BLaER1 (cell line): ENCODE results near the gene SLC6A11.

Experiments used
- H3K27ac ChIP-seq: shearing (Covaris generic); formaldehyde crosslinking; 2 replicates; pipeline ENCODE4 v1.8.1; 2022
- H3K27me3 ChIP-seq: shearing (Covaris generic); formaldehyde crosslinking; 2 replicates; pipeline ENCODE4 v1.8.1; 2022
- H3K36me3 ChIP-seq: shearing (Covaris generic); formaldehyde crosslinking; 2 replicates; pipeline ENCODE4 v1.8.1; 2022
- H3K4me1 ChIP-seq: shearing (Covaris generic); formaldehyde crosslinking; 2 replicates; pipeline ENCODE4 v1.8.1; 2022
- H3K4me2 ChIP-seq: shearing (Covaris generic); formaldehyde crosslinking; 2 replicates; pipeline ENCODE4 v1.8.1; 2022
- H3K4me3 ChIP-seq: shearing (Covaris generic); formaldehyde crosslinking; 2 replicates; pipeline ENCODE4 v1.8.1; 2022
- H3K9ac ChIP-seq: shearing (Covaris generic); formaldehyde crosslinking; 2 replicates; pipeline ENCODE4 v1.8.1; 2022
- H3K9me3 ChIP-seq: shearing (Covaris generic); formaldehyde crosslinking; 2 replicates; pipeline ENCODE4 v1.8.1; 2022
- H4K20me1 ChIP-seq: shearing (Covaris generic); formaldehyde crosslinking; 2 replicates; pipeline ENCODE4 v1.8.1; 2022
- Cebpa-rat ChIP-seq: shearing (Covaris generic); IDR thresholded peaks from 2 replicates; pipeline ENCODE4 v1.8.1; 2022

The SLC6A11 gene

DNA sequence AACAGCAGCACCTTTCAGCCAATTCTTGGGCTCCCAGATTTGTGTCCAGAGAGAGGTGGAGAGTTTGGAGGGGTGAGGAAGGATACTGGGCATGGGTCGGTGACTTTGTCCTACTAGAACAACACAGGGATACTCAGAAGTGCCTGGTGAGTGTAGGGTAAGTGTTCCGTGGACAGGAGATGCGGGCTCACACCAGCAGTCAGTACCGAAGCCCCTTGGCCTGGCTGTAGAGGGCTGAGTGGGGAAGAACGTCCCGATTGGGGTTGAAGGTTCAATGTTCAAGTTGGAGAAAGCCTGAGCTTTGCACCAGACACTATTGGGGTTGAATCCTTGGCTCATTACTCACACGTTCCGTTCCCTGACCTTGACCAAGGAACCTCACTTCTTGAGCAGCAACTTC, 40.8 kb upstream of the SLC6A11 start:
- TF ChIP-seq Cebpa-rat, result no peak
- Histone ChIP-seq H3K4me3 (no peak overlapping the region), H3K9ac (no peak overlapping the region), H3K4me2 (no peak overlapping the region), H3K27me3 (no peaks in the 10 kb centered on the region), H3K36me3 (no peaks in the 10 kb centered on the region), H3K4me1 (peaks cover 28% of the 10 kb centered on the region), H3K27ac (no peak overlapping the region), H4K20me1 (no peaks in the 10 kb centered on the region), H3K9me3 (no peaks in the 10 kb centered on the region)

DNA sequence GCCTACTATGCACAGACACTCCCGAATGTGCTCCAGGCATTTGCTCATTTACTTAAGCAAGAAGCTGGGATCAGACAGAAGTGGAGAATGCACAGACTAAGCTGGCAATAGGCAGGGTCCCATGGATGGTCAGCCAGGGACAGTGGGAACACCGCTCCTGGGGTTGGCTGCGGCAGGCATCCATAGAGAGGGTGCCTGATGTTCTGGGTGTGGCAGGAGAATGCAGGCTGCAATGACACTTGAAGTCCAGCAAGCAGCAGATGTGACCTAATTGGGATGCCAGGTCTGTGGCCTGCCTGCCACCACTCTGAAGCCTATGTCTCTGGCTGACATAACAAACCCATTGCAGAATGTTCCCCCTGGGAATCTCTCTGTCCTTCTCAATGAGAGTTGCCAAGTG, 40.2 kb upstream of the SLC6A11 start:
- Histone ChIP-seq H3K27ac (no peak overlapping the region), H3K27me3 (no peaks in the 10 kb centered on the region), H3K9me3 (no peaks in the 10 kb centered on the region), H3K4me2 (no peak overlapping the region), H3K9ac (no peak overlapping the region), H3K4me3 (no peak overlapping the region), H3K4me1 (peaks cover 23% of the 10 kb centered on the region), H3K36me3 (no peaks in the 10 kb centered on the region), H4K20me1 (no peaks in the 10 kb centered on the region)
- TF ChIP-seq Cebpa-rat, result no peak

DNA sequence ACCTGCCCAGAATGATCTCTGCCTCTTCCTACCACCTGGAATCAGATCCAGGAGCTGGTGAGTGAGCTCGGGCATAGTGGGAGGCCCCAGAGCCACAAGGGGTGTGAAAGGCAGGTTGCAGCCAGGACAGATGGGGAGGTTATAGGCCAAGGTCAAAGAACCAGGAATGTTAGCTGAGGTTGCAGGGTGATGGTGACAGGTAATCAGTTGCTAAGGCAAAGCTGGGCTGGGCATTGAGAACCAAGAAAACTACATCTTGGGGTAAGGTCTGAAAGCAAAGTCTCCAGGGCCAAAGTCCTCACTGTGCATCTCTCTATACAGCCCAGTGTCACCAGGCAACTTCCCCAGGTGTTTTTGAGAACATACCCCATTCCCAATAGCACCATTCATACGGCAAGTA, 38.4 kb upstream of the SLC6A11 start:
- TF ChIP-seq Cebpa-rat, result no peak
- Histone ChIP-seq H3K9ac (no peak overlapping the region), H3K27me3 (no peaks in the 10 kb centered on the region), H3K4me3 (no peak overlapping the region), H3K36me3 (no peaks in the 10 kb centered on the region), H3K27ac (no peak overlapping the region), H3K4me2 (no peak overlapping the region), H3K9me3 (no peaks in the 10 kb centered on the region), H3K4me1 (0 out of 2 replicates have a peak, but pooled peaks cover 7% of the 10 kb centered on the region), H4K20me1 (no peaks in the 10 kb centered on the region)

DNA sequence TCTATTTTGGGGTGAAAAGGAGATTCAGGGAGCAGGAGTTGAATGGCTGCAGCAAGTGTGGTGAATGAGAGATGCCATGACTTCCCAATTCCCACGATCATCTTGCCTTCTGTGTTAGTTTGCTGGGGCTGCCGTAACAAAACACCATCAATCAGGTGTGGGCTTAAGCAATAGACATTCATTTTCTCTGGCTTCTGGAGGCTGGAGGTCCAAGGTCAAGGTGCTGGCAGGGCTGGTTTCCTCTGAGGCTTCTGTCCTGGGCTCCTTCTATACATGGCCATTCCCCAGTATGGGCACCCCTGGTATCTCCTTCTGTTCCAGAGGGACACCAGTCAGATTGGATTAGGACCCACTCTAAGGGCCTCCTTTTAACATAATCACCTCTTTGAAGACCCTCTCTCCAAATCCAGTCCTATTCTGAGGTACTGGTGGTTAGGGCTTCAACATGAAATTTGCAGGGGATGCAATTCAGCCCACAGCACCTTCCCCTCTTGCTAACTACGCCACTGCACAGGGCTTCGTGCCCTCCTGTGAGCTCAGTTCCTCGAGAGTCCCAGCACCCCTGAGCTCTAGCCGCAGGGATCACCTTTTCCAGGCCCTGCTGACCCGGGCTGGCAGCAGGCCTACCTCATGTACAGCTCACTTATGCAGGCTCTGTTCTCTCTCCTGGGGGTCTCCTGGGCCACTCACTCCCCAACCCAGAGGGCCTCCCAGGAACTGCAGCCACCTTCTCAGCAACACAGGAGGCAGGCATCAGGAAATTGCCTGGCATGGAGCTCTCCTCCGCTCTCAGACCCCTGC, 37.3 kb upstream of the SLC6A11 start:
- Histone ChIP-seq H3K27me3 (no peaks in the 10 kb centered on the region), H3K4me2 (no peak overlapping the region), H3K4me1 (peaks cover 10% of the 10 kb centered on the region), H3K9ac (no peak overlapping the region), H3K4me3 (no peak overlapping the region), H4K20me1 (no peaks in the 10 kb centered on the region), H3K9me3 (no peaks in the 10 kb centered on the region), H3K27ac (no peak overlapping the region), H3K36me3 (no peaks in the 10 kb centered on the region)
- no peak for TF ChIP-seq Cebpa-rat

DNA sequence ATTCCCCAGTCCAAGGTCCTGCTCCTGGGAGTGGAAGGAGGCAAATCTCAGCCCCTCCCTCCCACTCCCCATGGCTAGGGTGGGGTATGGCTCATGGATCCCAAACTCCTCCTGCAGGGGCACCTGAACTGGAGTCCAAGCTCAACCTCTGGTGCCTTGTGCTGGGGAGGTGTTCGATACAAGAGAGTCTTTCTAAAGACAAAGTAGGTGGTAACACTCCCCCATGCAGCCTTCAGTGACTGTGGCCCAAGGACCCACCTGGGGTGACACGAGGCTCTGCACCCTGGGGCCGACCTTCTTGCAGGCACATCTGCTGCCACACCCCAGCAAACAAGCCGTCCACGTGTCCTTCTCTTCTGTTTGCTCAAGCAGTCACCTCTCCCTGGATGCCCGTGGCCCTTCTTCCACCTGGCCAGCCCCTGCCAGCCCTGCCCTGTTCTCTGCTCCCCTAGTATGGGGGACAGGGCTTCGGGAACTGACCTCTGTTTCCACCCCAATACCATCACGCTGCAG, 36.7 kb upstream of the SLC6A11 start:
- Histone ChIP-seq H3K27me3 (no peaks in the 10 kb centered on the region), H3K9me3 (no peaks in the 10 kb centered on the region), H3K4me2 (no peak overlapping the region), H3K4me3 (no peak overlapping the region), H3K9ac (no peak overlapping the region), H4K20me1 (no peaks in the 10 kb centered on the region), H3K36me3 (no peaks in the 10 kb centered on the region), H3K27ac (no peak overlapping the region), H3K4me1 (peaks cover 12% of the 10 kb centered on the region)
- TF ChIP-seq Cebpa-rat, result no peak

DNA sequence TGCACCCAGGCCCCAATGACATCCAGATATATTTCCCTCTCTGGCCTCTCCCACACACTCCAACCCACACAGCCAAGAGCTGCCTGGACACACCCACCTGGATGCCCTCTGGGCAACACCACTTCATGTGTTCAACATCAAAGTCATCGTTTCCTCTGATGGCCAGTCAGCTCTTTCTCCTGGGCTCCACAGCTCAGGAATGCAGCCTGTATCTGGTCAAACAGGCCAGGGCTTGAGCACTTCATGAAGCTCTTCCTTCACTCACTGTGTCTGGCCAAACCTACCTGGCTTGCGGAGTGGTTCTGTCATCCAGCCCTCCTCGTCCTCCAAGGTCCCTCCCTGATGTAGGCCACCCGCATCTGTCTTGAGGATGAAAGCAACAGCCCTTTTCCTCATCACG, 35.8 kb upstream of the SLC6A11 start:
- H3K4me3 ChIP-seq, result no peak overlapping the region
- H3K36me3 ChIP-seq, result no peaks in the 10 kb centered on the region
- no peak overlapping the region for H3K9ac ChIP-seq
- H3K27ac ChIP-seq, result no peak overlapping the region
- no peak overlapping the region for H3K4me2 ChIP-seq
- TF ChIP-seq Cebpa-rat, result no peak
- H4K20me1 ChIP-seq, result no peaks in the 10 kb centered on the region
- no peaks in the 10 kb centered on the region for H3K9me3 ChIP-seq
- no peaks in the 10 kb centered on the region for H3K27me3 ChIP-seq
- H3K4me1 ChIP-seq, result peaks cover 11% of the 10 kb centered on the region

DNA sequence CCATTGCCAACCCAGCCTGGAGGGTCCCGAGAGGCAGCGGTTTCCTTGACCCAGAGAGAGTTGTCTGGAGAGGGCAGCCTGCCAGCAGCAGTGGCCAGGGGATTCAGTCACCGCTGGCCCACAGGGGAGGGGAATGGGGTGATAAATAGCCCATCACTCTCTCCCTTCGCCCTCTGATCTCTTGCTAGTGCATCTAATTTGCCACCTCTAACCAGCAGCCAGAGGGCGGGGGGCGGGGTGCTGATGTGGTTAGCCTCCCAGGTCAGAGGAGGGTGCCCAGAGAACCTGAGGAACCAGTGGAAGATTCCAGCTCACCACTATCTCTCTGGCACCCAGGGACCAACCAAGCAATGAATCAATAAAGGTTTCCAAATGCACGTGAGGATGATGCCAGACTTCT, 35.1 kb upstream of the SLC6A11 start:
- Histone ChIP-seq H3K27me3 (no peaks in the 10 kb centered on the region), H3K36me3 (no peaks in the 10 kb centered on the region), H3K9me3 (no peaks in the 10 kb centered on the region), H3K4me3 (no peak overlapping the region), H4K20me1 (no peaks in the 10 kb centered on the region), H3K9ac (no peak overlapping the region), H3K27ac (no peak overlapping the region), H3K4me1 (peaks cover 11% of the 10 kb centered on the region), H3K4me2 (no peak overlapping the region)
- no peak for TF ChIP-seq Cebpa-rat

DNA sequence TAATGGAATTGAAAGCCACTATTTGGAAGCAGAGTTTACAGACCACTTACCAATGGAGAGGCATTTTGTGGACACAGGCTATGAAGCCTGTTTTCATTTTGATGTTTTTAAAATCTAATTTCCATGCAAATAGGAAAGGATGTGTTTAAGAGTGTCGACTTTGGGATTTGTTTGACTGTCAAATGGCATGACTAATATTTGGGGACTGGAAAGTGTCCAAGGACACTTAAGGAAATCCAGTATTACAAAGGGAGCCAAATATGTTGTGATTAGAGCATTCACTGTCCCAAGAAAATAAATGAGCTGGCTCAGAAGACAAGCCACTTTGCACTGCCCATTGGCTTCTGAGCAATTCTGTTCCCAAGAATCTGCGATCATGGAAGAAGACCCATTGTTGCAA, 34.0 kb upstream of the SLC6A11 start:
- no peak overlapping the region for H3K27ac ChIP-seq
- H3K27me3 ChIP-seq, result no peaks in the 10 kb centered on the region
- no peaks in the 10 kb centered on the region for H3K9me3 ChIP-seq
- H3K9ac ChIP-seq, result no peak overlapping the region
- H3K4me1 ChIP-seq, result peaks cover 11% of the 10 kb centered on the region
- no peak overlapping the region for H3K4me2 ChIP-seq
- no peaks in the 10 kb centered on the region for H3K36me3 ChIP-seq
- no peak for TF ChIP-seq Cebpa-rat
- H4K20me1 ChIP-seq, result no peaks in the 10 kb centered on the region
- no peak overlapping the region for H3K4me3 ChIP-seq

DNA sequence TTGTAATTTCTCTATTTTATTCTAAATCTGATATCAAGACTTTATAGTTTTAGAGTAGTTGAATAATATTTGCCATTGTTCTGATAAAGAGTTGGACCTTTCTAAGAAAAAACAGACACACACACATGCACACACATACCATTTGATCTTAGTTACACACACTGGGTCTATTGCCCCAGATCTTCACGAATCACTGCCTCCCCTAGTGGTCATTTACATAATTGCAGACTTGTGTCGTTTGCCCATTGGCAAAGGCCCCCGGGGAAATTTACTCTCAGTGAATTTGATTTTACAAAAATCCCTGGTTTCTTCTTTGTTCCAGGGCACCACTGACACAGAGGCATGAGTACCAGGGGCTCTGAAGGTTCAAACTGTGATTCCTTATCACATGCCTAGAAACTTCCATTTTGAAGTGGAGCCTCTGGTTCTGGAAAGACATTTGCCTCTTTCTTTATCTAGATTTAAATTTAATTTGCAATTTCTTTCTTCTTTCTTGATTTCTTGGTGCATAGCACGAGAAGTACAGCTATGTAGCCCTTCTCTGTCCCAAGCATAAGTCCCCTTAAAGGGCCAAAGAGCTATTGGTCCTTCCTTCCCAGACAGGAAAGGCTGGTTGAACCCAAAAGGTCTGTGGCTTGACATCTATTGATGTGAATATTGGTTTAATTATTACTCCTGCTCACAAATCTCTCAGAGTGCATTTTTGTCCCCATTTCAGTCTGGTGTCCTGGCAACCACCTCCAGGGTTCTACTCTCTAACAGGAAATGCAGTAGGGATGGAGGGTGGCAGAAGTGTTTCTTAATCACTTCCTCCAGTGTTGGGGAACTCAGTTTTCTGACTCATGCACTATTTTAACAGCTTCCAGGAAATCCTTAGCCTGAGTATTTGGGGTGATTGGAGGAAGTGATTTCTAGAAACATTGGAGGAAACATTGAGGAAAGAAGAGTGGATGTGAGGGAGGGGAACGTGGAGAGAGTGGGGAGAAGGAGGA, 32.4 kb upstream of the SLC6A11 start:
- no peak overlapping the region for H3K4me3 ChIP-seq
- no peaks in the 10 kb centered on the region for H4K20me1 ChIP-seq
- H3K4me1 ChIP-seq, result peaks cover 11% of the 10 kb centered on the region
- H3K27me3 ChIP-seq, result no peaks in the 10 kb centered on the region
- H3K36me3 ChIP-seq, result no peaks in the 10 kb centered on the region
- H3K4me2 ChIP-seq, result peak overlapping the region; percentile 21
- H3K27ac ChIP-seq, result no peak overlapping the region
- H3K9ac ChIP-seq, result no peak overlapping the region
- H3K9me3 ChIP-seq, result no peaks in the 10 kb centered on the region
- TF ChIP-seq Cebpa-rat, result no peak

DNA sequence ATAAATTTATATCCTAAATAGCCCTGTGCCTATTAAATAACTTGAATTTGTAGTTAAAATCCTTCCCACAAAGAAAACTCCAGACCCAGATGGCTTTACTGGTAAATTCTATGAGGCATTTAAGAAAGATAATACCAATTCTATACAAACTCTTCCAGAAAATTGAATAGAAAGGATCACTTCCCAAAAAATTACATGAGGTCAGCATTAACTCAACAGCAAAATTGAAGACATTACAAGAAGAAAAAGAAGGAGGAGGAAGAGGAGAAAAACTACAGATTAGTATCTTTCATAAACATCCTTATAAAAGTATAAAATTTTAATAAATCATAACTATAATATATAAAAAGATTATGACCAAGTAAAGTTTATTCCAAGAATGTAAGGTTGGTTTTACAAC, 29.4 kb upstream of the SLC6A11 start:
- Histone ChIP-seq H3K4me3 (no peak overlapping the region), H3K4me1 (peaks cover 11% of the 10 kb centered on the region)

More for the DNA sequence above, 29.4 kb upstream of the SLC6A11 start:
- Histone ChIP-seq H3K36me3 (no peaks in the 10 kb centered on the region), H3K27me3 (no peaks in the 10 kb centered on the region), H4K20me1 (no peaks in the 10 kb centered on the region), H3K9me3 (no peaks in the 10 kb centered on the region), H3K27ac (no peak overlapping the region), H3K4me2 (no peak overlapping the region), H3K9ac (no peak overlapping the region)
- no peak for TF ChIP-seq Cebpa-rat
